GM18526 (cell line): ENCODE data around the gene CELA3A.

Source experiments
- POLR2A ChIP-seq: IDR thresholded peaks from 3 replicates; pipeline ENCODE4 v1.6.1; 2011; ENCODE audit not compliant: insufficient read length; ENCODE audit errors: extremely low read depth

CELA3A gene

DNA sequence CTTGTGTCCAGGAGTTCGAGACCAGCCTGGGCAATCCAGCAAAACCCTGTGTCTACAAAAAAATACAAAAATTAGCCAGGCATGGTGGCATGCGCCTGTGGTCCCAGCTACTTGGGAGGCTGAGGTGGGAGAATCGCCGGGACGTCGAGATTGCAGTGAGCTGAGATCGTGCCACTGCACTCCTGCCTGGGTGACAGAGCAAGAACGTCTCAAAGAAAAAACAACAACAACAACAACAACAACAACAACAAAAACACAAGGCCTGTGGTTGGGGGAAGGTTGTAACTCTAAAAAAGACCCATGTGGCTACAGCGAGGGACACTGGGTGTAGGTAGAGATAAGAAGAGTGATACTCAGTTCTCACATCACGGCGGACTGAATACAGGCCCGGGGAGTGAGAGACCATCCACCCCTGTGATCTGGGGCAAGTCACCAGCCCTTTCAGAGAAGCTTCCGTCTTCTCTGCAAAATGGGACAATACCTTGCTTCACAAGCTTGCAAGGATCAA, 50.2 kb downstream of the CELA3A start:
- TF ChIP-seq POLR2A, result no peak

DNA sequence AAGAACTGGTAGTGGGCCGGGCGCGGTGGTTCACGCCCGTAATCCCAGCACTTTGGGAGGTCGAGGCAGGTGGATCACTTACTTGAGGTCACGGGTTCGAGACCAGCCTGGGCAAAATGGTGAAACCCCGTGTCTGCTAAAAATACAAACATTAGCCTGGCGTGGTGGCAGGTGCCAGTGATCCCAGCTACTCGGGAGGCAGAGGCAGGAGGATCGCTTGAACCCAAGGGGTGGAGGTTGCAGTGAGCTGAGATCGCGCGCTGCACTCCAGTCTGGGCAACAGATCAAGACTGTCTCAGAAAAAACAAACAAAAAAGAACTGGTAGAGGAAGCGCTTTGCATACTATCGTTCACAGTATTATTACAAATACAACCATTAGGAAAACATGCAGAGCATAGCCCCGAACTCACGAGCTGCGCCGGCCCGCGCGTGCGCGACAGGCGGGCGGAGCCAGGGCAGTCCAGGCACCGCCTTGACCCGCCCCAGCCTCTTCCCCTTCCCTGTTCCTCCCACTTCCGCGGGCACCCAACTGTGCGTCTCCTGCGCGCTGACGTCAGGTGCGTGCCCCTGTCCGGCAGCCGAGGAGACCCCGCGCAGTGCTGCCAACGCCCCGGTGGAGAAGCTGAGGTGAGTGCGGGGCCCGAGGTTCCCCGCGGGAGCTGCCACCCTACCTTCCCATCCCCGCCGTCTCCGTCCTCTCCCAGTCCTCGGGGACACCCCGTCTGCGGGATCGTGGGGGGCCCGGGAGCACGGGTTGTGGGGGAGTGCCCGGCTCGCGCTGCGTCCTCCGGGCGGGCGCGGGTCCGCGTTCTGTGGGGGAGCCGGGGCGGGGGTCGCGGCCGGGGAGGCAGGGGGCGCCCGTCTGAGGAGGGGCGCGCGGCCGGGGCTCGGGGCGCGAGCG, 50.9 kb downstream of the CELA3A start, which contains the start of gene CDC42:
CDC42 (plus strand) TSS at position 595 of the 902 bp plus-strand sequence. CDS start 25,770 bp downstream, outside the sequence.
- peak; percentile 95 for TF ChIP-seq POLR2A

DNA sequence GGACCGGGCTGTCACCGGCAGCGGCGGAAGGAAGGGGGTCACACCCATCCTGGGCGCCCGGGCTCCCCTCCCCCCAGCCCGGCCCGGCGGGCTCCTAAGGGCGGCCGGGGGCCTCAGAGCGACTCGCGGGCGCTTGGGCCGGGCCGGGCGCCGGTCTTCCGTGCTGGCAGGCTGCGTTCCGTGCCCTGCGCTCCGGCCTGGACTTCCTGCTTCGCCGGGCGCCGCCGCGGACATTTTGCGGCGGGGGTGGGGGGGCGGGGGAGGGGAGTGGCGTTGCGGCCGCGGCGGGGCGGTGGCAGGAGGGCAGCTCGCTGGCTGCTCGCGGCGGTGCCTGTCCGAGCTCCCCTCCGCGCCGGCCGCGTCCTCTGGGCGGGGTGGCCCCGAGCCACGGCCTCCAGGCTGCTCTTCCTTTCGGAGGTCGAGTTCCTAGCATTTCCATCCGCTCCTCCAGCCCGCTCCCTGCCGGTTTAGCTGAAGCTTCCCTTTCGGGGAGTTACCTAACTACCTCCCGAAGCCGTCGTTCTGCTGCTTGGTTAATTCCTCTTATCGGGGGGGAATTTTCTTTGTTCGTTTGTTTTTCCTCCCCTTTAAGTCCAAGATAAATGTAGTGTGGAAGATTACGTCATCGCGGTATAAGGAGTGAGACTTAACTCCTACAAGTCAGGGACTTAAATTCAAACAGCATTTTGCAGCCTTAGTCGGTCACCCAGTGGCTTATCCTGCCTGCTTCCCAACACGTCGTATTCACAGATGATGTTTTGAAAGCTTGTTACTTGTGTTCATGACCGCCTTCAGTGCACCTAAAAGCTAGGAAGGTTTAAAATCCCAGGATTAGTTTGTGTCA, 51.8 kb downstream of the CELA3A start:
- TF ChIP-seq POLR2A, result no peak

DNA sequence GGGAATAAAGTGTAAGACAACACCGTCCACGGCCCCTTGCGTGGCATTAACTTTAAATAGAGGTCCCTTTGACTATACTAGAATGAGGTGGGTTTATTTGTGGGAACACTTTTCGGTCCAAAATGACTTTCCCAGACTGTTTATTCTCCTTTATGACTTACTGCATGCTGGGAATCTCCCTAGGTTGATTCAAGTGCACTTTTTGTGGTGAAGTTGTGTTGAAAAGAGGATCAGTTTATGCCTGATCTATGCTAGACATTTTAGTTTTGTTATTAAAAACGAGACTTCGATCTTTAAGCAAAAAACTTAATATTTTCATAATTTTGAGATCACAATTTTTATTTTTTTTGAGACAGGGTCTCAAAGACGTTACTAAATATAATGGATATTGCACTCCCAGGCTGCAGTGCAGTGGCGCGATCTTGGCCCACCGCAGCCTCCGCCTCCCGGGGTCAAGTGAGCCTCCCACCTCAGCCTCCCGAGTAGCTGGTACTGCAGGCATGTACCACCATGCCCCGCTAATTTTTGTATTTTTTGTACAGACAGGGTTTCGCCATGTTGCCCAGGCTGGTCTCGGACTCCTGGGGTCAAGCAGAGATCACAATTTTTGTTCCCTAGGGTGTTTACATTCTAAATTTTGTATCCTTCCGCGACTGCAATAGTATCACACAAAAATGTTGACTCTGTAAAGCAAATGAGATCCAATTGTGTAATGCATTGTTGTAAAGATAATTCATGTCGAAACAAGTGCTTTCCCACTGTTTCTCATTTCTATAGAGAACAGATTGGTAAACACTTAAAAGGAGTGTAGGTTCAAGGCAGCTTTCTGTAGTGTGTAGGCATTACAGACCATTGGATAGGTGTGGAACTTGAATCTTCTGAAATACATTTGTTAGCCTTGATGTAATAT, 52.7 kb downstream of the CELA3A start:
- TF ChIP-seq POLR2A, result no peak

DNA sequence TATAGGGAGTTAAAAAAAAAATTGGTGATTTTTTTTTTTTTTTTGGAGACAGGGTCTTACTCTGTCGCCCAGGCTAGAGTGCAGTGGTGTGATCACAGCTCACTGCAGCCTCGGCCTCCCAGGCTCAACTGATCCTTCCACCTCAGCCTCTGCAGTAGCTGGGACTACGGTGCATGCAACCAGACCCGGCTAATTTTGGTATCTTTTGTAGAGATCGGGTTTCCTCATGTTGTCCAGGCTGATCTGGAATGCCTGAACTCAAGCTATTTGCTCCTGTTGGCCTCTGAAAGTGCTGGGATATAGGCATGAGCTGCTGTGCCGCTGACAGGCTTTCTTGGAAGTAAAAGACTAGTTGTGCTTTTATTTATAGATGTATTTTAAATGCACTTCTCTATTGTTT, 54.0 kb downstream of the CELA3A start:
- TF ChIP-seq POLR2A, result no peak

DNA sequence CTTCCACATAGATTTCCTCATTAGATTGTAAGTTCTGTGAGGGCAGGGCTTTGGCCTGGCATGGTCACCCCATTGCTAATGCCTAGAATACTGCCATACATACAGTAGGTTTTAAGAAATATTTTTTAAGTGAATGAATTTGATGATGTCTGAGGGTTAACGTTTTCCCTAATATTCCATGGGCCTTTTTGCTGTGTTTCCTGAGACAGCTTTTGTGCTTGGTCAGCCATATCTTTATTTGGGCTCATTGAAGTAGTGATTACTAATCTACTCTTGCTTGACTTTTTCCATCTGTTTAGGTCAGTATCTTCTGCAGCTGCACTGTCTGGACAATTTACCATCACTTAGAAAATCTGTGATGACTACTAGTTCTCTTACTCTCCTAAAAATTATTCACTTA, 54.6 kb downstream of the CELA3A start:
- no peak for TF ChIP-seq POLR2A

DNA sequence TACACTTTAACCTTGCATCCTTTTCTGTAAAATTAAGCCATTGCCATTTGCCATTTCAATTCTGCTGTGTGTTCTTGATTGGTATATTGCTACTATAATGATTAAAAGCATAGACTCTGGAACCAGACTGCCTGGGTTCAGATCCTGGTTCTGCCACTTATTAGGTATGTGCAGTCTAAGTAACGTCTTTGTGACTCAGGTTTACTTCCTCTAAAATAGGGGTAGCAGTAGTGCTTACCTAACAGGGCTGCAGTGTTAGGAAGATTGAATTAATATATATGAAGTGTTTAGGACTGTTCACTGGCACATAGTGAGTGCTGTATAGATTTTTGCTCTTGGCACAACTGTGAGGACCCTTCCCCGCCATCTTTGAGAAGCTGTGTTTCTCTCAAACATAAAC, 55.5 kb downstream of the CELA3A start:
- TF ChIP-seq POLR2A, result no peak

DNA sequence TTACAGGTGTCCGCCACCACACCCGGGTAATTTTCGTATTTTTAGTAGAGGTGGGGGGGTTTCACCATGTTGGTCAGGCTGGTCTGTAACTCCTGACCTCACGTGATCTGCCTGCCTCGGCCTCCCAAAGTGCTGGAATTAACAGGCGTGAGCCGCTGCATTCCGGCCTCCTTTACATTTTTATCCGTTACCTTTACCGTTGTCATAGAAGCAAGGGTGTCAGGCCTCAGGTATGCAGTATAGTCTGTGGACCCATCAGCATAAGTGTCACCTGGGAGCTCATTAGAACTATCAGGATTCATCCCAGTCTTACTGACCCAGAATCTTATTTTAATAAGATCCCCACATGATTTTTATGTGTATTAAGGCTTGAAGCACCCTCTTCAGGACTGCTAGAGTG, 56.4 kb downstream of the CELA3A start:
- no peak for TF ChIP-seq POLR2A
